Lower leg skin (tissue), 4 donors: ENCODE results near the gene C6orf89. TPM values are rescaled to one million over a fixed set of nuclear protein-coding genes. Genes with fewer than 3 reads are reported as not detected.

Source experiments
- DNase-seq, 2 donors: peaks; one replicate each; pipeline ENCODE4 v3.0.0-alpha.2; 2019; ENCODE audit warnings: low spot score in 2 of 2
- H3K4me3 ChIP-seq: fragments of 200-600 bp; sonication (generic); 2 replicates; pipeline ENCODE4 v1.5.1; 2017; ENCODE audit warnings: mild to moderate bottlenecking, low read depth; ENCODE audit not compliant: poor library complexity, severe bottlenecking
- CTCF ChIP-seq, 3 donors: fragments of 450-650 bp; IDR thresholded peaks; one replicate each; pipeline ENCODE4 v1.5.1; 2016; ENCODE audit warnings: antibody characterized with exemption in 3 of 3, mild to moderate bottlenecking in 3 of 3, moderate library complexity in 2 of 3
- POLR2A ChIP-seq, 2 donors: fragments of 450-650 bp; IDR thresholded peaks; one replicate each; pipeline ENCODE4 v1.6.1; 2016 to 2017; ENCODE audit warnings: antibody characterized with exemption in 2 of 2, mild to moderate bottlenecking in 1 of 2, moderate library complexity in 1 of 2
- WGBS, 2 donors: methylation state at CpG; one replicate each; pipeline ENCODE4 v1.1.5; 2018; 5-methylcytosine and 5-hydroxymethylcytosine counted together
- intact Hi-C: fragments of 100-400 bp; cut with DNase I; formaldehyde crosslinking; loops from one replicate; pipeline ENCODE4 v1.15.0; 2023; ENCODE audit warnings: low total_unique reads
- total RNA-seq, 4 donors: library from RNA; depleted of rRNA; stranded (reverse); fragments of >200 nt; gene quantifications; one replicate each; pipeline ENCODE4 v1.1.0, GENCODE V29; 2016

C6orf89 gene
- total RNA-seq, 4 donors from 2014 or later = 27.5 to 47.4 (median 30.5) TPM

- TF ChIP-seq POLR2A (IDR thresholded peaks at IDR 0.05) = no peak
- H3K4me3 ChIP-seq = no peak overlapping the region
- WGBS, 2 donors = 52 to 53% methylated on average over 10 of the region's 10 CpGs
- DNase-seq = peak in 1 of 2 donors; percentile 33
- intact Hi-C loops = no loop called here
Measured at GRCh38 chr6:36914227-36914794, 28.6 kb downstream of the C6orf89 start.

GRCh38 chr6:36915599-36915998, 29.8 kb downstream of the C6orf89 start:
- TF ChIP-seq CTCF (IDR thresholded peaks at IDR 0.05) (no peak), POLR2A (IDR thresholded peaks at IDR 0.05) (no peak)
- 89 to 95% methylated on average over 4 of the region's 4 CpGs for WGBS, 2 donors
- DNase-seq = no peak
- intact Hi-C loops = loop anchor here (5.0 kb wide), 1 partner anchor 57 kb away; no protein-coding TSS in a partner anchor
- no peak overlapping the region for H3K4me3 ChIP-seq

- intact Hi-C loops = loop anchor here (5.0 kb wide), 1 partner anchor 56 kb away; no protein-coding TSS in a partner anchor
- no peak for DNase-seq
- WGBS, 2 donors = 87 to 90% methylated on average over 2 of the region's 2 CpGs
- TF ChIP-seq POLR2A (IDR thresholded peaks at IDR 0.05) (no peak), CTCF (IDR thresholded peaks at IDR 0.05) (no peak)
- H3K4me3 ChIP-seq = no peak overlapping the region
Measured at GRCh38 chr6:36916126-36916525, 30.4 kb downstream of the C6orf89 start.

GRCh38 chr6:36917541-36918193, 31.9 kb downstream of the C6orf89 start:
- WGBS, 2 donors = 50 to 72% methylated on average over 10 of the region's 10 CpGs
- peak; percentile 65 to 88 for DNase-seq
- no peak for TF ChIP-seq POLR2A (IDR thresholded peaks at IDR 0.05)
- TF ChIP-seq CTCF (IDR thresholded peaks at IDR 0.05) = no peak
- H3K4me3 ChIP-seq = no peak overlapping the region
- intact Hi-C loops = loop anchor here (5.0 kb wide), 1 partner anchor 55 kb away; no protein-coding TSS in a partner anchor

GRCh38 chr6:36920049-36920448, 34.3 kb downstream of the C6orf89 start:
- 89% methylated on average over 4 of the region's 4 CpGs for WGBS, 2 donors
- DNase-seq = no peak
- H3K4me3 ChIP-seq = no peak overlapping the region
- no peak for TF ChIP-seq CTCF (IDR thresholded peaks at IDR 0.05)
- TF ChIP-seq POLR2A (IDR thresholded peaks at IDR 0.05) = no peak
- intact Hi-C loops = no loop called here

- WGBS, 2 donors = 65 to 69% methylated on average over 5 of the region's 5 CpGs
- TF ChIP-seq CTCF (IDR thresholded peaks at IDR 0.05) = no peak
- no peak for TF ChIP-seq POLR2A (IDR thresholded peaks at IDR 0.05)
- no peak for DNase-seq
- no peak overlapping the region for H3K4me3 ChIP-seq
- intact Hi-C loops = no loop called here
Measured at GRCh38 chr6:36920546-36920945, 34.8 kb downstream of the C6orf89 start.
